IgD-negative memory B cell (primary cell): ENCODE data around the gene FAM168B. TPM values are rescaled to one million over a fixed set of nuclear protein-coding genes. Genes with fewer than 3 reads are reported as not detected.

Source experiments
- H3K27ac Mint-ChIP-seq, 3 donors: one replicate each; pipeline ENCODE4 v1.8.0; 2020 to 2022; ENCODE audit warnings: mild to moderate bottlenecking in 3 of 3, mixed read lengths in 3 of 3, moderate library complexity in 1 of 3
- H3K27me3 Mint-ChIP-seq: one replicate; pipeline ENCODE4 v1.8.0; 2021; ENCODE audit warnings: mixed read lengths
- H3K36me3 Mint-ChIP-seq: one replicate; pipeline ENCODE4 v1.8.0; 2020; ENCODE audit warnings: mild to moderate bottlenecking, mixed read lengths
- H3K4me1 Mint-ChIP-seq, 3 donors: one replicate each; pipeline ENCODE4 v1.8.0; 2020 to 2022; ENCODE audit warnings: mixed read lengths in 3 of 3, mild to moderate bottlenecking in 1 of 3
- H3K4me3 Mint-ChIP-seq, 4 donors: one replicate each; pipeline ENCODE4 v1.8.0; 2020 to 2022; ENCODE audit warnings: mild to moderate bottlenecking in 4 of 4, mixed read lengths in 4 of 4, moderate library complexity in 3 of 4
- H3K9me3 Mint-ChIP-seq, 3 donors: one replicate each; pipeline ENCODE4 v1.8.0; 2020 to 2021; ENCODE audit warnings: mixed read lengths in 3 of 3, mild to moderate bottlenecking in 1 of 3
- polyA plus RNA-seq: library from polyadenylated mRNA; unstranded; fragments of 300-500 nt; fragmentation: Illumina TruSeq; gene quantifications from one replicate; pipeline ENCODE4 v1.2.3, GENCODE V29; 2021

FAM168B gene
- polyA plus RNA-seq, 1 donor from 2014 or later = 32.0 TPM

- Mint-ChIP-seq H3K4me1 (peaks cover 0 to 1% (median 0%) of the 10 kb centered on the region in 3 donors), H3K9me3 (peaks cover 0 to 3% (median 0%) of the 10 kb centered on the region in 3 donors), H3K27me3 (peaks cover 24% of the 10 kb centered on the region), H3K4me3 (no peak overlapping the region), H3K36me3 (peaks cover 3% of the 10 kb centered on the region), H3K27ac (no peak overlapping the region)
Observed at GRCh38 chr2:131035112-131035825, 58.0 kb downstream of the FAM168B start.

GRCh38 chr2:131034122-131035051 is 58.9 kb downstream of the FAM168B start:
- Mint-ChIP-seq H3K27ac (peak overlapping the region in 1 of 3 donors; percentile 62), H3K4me1 (peaks cover 0 to 1% (median 0%) of the 10 kb centered on the region in 3 donors), H3K4me3 (peak overlapping the region in 1 of 4 donors; percentile 27)

DNA sequence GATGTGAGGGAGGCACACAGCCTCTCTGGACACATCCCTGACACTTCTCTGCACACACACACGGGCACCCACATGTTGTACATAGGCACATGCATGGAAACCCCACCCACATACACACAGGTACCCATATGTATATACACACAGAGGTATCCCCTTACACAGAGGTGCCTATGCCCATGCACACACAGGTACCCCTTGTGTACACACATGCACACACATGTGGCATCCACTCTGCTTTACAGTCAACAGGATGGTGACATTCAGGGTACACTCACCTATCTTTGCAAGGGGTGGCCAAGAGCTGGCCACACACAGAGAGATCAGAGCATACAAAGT is 59.5 kb downstream of the FAM168B start:
- H3K27me3 Mint-ChIP-seq = peaks cover 25% of the 10 kb centered on the region
- H3K4me1 Mint-ChIP-seq = peaks cover 0 to 1% (median 0%) of the 10 kb centered on the region in 3 donors
- peaks cover 3% of the 10 kb centered on the region for H3K36me3 Mint-ChIP-seq
- no peak overlapping the region for H3K4me3 Mint-ChIP-seq
- peak overlapping the region in 1 of 3 donors; percentile 62 for H3K27ac Mint-ChIP-seq
- H3K9me3 Mint-ChIP-seq = peaks cover 0 to 4% (median 0%) of the 10 kb centered on the region in 3 donors

More at GRCh38 chr2:131034122-131035051, 58.9 kb downstream of the FAM168B start:
- H3K27me3 Mint-ChIP-seq = peaks cover 25% of the 10 kb centered on the region
- H3K9me3 Mint-ChIP-seq = peaks cover 0 to 3% (median 0%) of the 10 kb centered on the region in 3 donors
- H3K36me3 Mint-ChIP-seq = peaks cover 3% of the 10 kb centered on the region

- H3K27me3 Mint-ChIP-seq = peaks cover 25% of the 10 kb centered on the region
- H3K9me3 Mint-ChIP-seq = peaks cover 4 to 6% (median 4%) of the 10 kb centered on the region in 3 donors
- peaks cover 1% of the 10 kb centered on the region for H3K36me3 Mint-ChIP-seq
- no peaks in the 10 kb centered on the region for H3K4me1 Mint-ChIP-seq
- no peak overlapping the region for H3K4me3 Mint-ChIP-seq
- peak overlapping the region in 1 of 3 donors; percentile 23 for H3K27ac Mint-ChIP-seq
Observed at GRCh38 chr2:131032393-131032836, 60.8 kb downstream of the FAM168B start.

DNA sequence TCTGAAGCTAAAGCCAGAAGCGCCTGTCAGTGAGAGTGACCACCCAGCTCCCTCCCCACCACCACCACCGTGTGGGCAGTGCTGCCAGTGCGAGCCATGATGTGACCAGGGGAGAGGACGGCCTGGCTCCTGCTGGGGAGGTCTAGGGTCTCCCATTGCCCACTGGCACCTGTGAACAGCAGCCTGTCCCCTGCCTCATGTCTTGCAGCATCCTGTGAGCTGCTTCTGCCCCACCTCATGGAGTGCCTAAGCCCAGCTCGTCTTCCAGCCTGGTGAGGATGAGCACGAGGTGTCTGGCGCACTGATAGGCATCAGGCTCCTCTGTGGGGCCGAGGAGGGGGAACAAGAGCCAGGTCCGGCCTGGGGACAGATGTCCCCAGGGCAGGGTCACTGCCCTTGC is 61.4 kb downstream of the FAM168B start:
- H3K27ac Mint-ChIP-seq = peak overlapping the region in 1 of 3 donors; percentile 23
- H3K4me1 Mint-ChIP-seq = no peaks in the 10 kb centered on the region
- peaks cover 4 to 9% (median 8%) of the 10 kb centered on the region in 3 donors for H3K9me3 Mint-ChIP-seq
- H3K4me3 Mint-ChIP-seq = no peak overlapping the region
- H3K27me3 Mint-ChIP-seq = peaks cover 23% of the 10 kb centered on the region
- peaks cover 1% of the 10 kb centered on the region for H3K36me3 Mint-ChIP-seq

DNA sequence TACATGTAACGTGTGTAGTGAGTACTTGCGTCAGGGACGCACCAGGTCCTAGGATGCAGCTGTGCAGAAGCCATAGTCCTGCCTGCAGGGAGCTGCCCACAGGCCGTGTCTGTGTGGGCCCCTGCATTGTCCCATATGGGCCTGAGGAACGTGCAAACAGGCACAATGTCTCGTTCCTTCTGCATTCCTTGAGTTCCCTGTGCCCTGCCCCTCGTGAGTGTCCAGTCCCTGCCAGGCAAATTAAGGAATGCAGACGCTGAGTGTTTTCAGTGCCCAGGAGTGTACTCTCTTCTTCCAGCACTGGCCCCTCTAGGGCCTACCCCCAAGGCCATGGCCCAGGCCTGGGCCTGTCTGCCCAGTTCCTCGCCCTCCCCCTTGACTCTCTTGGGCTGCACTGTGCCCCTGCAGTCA is 61.8 kb downstream of the FAM168B start:
- H3K4me1 Mint-ChIP-seq = no peaks in the 10 kb centered on the region
- peaks cover 1% of the 10 kb centered on the region for H3K36me3 Mint-ChIP-seq
- H3K9me3 Mint-ChIP-seq = peaks cover 4 to 13% (median 11%) of the 10 kb centered on the region in 3 donors
- H3K4me3 Mint-ChIP-seq = no peak overlapping the region
- no peak overlapping the region for H3K27ac Mint-ChIP-seq
- peaks cover 21% of the 10 kb centered on the region for H3K27me3 Mint-ChIP-seq

- no peak overlapping the region for H3K4me3 Mint-ChIP-seq
- H3K27ac Mint-ChIP-seq = no peak overlapping the region
- H3K36me3 Mint-ChIP-seq = peaks cover 1% of the 10 kb centered on the region
Observed at GRCh38 chr2:131030478-131030971, 62.7 kb downstream of the FAM168B start.

DNA sequence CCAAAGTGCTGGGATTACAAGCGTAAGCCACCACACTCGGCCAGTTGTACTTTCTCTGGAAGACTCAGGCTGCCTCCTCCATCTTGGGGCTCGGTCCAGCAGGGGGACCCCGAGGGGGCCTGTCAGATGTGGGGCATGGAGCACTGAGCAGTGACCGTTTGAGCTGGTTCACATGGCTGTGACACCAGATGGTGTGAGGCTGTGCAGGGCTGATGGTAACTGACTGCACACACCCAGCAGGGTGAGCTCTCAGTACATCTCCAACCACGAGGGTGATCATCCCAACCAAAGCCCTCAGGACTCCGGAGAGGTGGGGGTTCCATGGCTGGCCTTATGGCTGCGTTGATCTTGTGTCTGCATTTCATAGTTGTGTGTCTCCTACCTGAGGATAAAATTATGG is 63.4 kb downstream of the FAM168B start:
- Mint-ChIP-seq H3K4me1 (no peaks in the 10 kb centered on the region), H3K27ac (peak overlapping the region in 1 of 3 donors; percentile 63), H3K27me3 (peaks cover 14% of the 10 kb centered on the region), H3K4me3 (no peak overlapping the region), H3K9me3 (peaks cover 4 to 14% (median 11%) of the 10 kb centered on the region in 3 donors), H3K36me3 (peaks cover 1% of the 10 kb centered on the region)

More at GRCh38 chr2:131030478-131030971, 62.7 kb downstream of the FAM168B start:
- no peaks in the 10 kb centered on the region for H3K4me1 Mint-ChIP-seq
- H3K9me3 Mint-ChIP-seq = peaks cover 4 to 13% (median 11%) of the 10 kb centered on the region in 3 donors
- peaks cover 17% of the 10 kb centered on the region for H3K27me3 Mint-ChIP-seq

- no peak overlapping the region for H3K27ac Mint-ChIP-seq
- H3K4me1 Mint-ChIP-seq = no peaks in the 10 kb centered on the region
- peaks cover 4 to 14% (median 11%) of the 10 kb centered on the region in 3 donors for H3K9me3 Mint-ChIP-seq
- peaks cover 1% of the 10 kb centered on the region for H3K27me3 Mint-ChIP-seq
- peaks cover 1% of the 10 kb centered on the region for H3K36me3 Mint-ChIP-seq
- no peak overlapping the region for H3K4me3 Mint-ChIP-seq
Observed at GRCh38 chr2:131027566-131028528, 65.4 kb downstream of the FAM168B start.

DNA sequence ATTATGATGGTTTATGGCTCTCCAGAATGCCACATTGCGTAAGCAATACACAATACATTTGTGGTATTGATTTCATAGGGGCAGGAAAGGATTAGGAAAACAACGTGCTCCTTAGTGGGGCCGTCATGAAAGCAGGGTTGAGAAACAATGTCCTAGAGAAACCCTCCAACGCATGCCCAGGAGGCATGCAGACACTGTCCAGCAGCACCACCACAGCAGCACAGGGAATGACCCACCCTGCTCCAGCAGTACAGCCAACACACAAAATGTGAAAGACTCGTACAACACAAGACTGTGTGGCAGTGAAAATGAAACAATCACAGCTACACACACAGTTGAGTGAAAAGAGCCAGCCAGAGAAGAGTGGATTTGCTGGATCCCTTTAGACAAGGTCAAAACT is 66.3 kb downstream of the FAM168B start:
- Mint-ChIP-seq H3K27ac (no peak overlapping the region), H3K4me1 (no peaks in the 10 kb centered on the region), H3K9me3 (peaks cover 4 to 12% (median 11%) of the 10 kb centered on the region in 3 donors), H3K27me3 (peaks cover 1% of the 10 kb centered on the region), H3K36me3 (peaks cover 1% of the 10 kb centered on the region), H3K4me3 (no peak overlapping the region)

DNA sequence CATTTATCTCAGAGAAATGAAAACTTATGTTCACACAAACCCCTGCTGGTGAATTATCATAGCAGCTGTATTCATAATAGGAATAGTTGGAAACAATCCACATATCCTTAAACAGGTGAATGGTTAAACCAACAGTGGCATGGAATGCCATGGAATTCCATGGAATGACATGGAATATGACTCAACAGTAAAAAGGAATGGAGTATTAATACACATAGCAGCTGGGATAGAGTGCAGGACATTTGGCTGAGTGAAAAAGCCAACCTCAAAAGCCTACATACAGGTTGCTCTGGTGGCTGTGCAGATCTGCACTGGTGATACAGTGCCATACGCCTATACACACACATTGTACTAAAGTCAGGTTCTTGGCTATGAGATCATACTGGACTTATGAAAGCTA is 69.5 kb downstream of the FAM168B start:
- H3K4me1 Mint-ChIP-seq = no peaks in the 10 kb centered on the region

DNA sequence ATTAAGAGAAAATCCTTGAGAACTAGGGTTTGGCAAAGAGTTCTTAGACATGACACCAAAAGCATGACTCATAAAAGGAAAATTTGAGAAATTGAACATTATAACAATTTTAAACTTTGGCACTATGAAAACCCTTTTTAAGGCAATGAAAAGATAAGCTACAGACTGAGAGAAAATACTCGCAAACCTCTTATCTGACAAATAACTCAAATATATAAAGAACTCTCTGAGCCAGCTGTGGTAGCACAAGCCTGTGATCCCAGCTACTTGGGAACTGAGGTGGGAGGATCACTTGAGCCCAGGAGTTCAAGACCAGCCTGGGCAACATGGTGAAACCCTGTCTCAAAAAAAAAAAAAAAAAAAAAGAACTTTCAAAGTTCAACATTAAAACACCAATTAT is 70.5 kb downstream of the FAM168B start:
- Mint-ChIP-seq H3K4me3 (no peak overlapping the region), H3K36me3 (no peaks in the 10 kb centered on the region), H3K27ac (no peak overlapping the region), H3K27me3 (peaks cover 2% of the 10 kb centered on the region), H3K4me1 (no peaks in the 10 kb centered on the region), H3K9me3 (peaks cover 2 to 13% (median 8%) of the 10 kb centered on the region in 3 donors)

More for the DNA sequence above, 69.5 kb downstream of the FAM168B start:
- Mint-ChIP-seq H3K9me3 (peaks cover 6 to 14% (median 11%) of the 10 kb centered on the region in 3 donors), H3K27me3 (peaks cover 2% of the 10 kb centered on the region), H3K4me3 (no peak overlapping the region), H3K36me3 (no peaks in the 10 kb centered on the region), H3K27ac (no peak overlapping the region)

DNA sequence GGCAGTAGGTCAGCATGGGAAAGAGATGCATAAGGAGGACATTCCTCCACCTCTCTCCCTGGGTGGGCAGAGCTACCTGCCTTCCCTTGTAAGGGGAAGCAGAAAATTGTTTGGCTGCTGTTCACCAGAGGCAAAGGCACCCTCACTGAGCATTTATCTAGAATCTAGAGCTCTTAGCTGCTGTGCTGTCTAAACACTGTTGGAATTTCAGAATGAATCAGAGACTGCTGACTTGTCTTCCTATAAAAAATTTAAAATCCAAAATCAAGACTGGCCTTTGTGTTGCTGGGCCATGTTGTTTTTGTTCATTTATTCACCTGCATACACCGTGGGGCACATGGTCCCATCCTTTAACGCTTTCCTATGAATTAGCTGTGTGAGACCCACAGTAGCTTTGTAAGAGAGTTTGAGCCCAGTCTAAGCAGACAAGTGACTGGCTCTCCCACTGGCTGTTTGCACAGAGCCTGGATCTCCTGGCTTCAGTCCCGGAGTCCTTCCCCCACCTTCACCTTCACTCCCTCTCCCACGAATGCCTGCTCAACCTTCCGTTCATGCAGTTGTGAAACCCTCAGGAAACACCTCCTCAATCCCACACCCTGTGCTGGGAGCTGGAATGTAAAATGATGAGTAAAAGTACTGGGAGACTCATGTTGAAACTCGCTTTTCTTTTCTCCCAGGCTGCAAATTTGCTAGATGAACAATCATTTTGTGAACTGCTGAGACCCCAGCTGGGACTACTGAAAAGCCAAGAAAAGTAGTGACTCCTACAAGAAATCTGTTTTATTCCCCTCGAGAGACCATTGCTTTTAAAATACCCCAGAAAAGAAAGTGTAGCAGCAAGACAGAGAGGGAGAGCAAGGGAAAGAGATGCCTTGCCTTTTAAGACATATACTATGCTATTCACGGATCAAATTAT is 76.2 kb downstream of the FAM168B start:
- Mint-ChIP-seq H3K36me3 (no peaks in the 10 kb centered on the region), H3K27ac (no peak overlapping the region), H3K4me1 (no peaks in the 10 kb centered on the region), H3K27me3 (peaks cover 6% of the 10 kb centered on the region), H3K4me3 (no peak overlapping the region), H3K9me3 (peaks cover 0 to 4% (median 2%) of the 10 kb centered on the region in 3 donors)
